Measurements from ENCODE around the gene GRIN2C. TPM values are rescaled to one million over a fixed set of nuclear protein-coding genes. Genes with fewer than 3 reads are reported as not detected.
A peak's percentile ranks its signal among the peaks of the same experiment; 100 is the strongest.

The GRIN2C gene
- total RNA-seq, 4 donors from 2014 or later: 0.17 to 2.5 (median 0.50) TPM

- TF ChIP-seq EP300 (IDR thresholded peaks at IDR 0.05) (no peak), CTCF (IDR thresholded peaks at IDR 0.05) (no peak), POLR2A (IDR thresholded peaks at IDR 0.05; ENCODE audit: low read depth) (no peak), POLR2AphosphoS5 (IDR thresholded peaks at IDR 0.05) (no peak)
- H3K27ac ChIP-seq (replicated peaks in 1 of 4): no peak overlapping the region
- no peak overlapping the region for H3K4me3 ChIP-seq
- no peak for DNase-seq (ENCODE audit: extremely low spot score)
- WGBS: 89% methylated on average over 11 of the region's 19 CpGs
- H3K9me3 ChIP-seq: no peaks in the 10 kb centered on the region
- no peaks in the 10 kb centered on the region for H3K36me3 ChIP-seq
- H3K4me1 ChIP-seq: peaks cover 9 to 23% (median 13%) of the 10 kb centered on the region in 4 donors
- intact Hi-C loops (cut with DNase I): no loop called here
- H3K27me3 ChIP-seq: peaks cover 0 to 24% (median 5%) of the 10 kb centered on the region in 4 donors
Observed at GRCh38 chr17:74866198-74866835, 6.6 kb upstream of the GRIN2C start.

- no peak for DNase-seq (ENCODE audit: extremely low spot score)
- Histone ChIP-seq H3K4me3 (no peak overlapping the region), H3K27ac (replicated peaks in 1 of 4) (no peak overlapping the region), H3K9me3 (no peaks in the 10 kb centered on the region), H3K36me3 (no peaks in the 10 kb centered on the region), H3K27me3 (peaks cover 0 to 31% (median 8%) of the 10 kb centered on the region in 4 donors), H3K4me1 (peaks cover 14 to 25% (median 19%) of the 10 kb centered on the region in 4 donors)
- no peak for TF ChIP-seq EP300 (IDR thresholded peaks at IDR 0.05)
- no peak for TF ChIP-seq POLR2A (IDR thresholded peaks at IDR 0.05; ENCODE audit: low read depth)
- no peak for TF ChIP-seq CTCF (IDR thresholded peaks at IDR 0.05)
- no peak for TF ChIP-seq POLR2AphosphoS5 (IDR thresholded peaks at IDR 0.05)
- intact Hi-C loops (cut with DNase I): loop anchor here (2.0 kb wide), 2 partner anchors 73 to 121 kb away; no protein-coding TSS in a partner anchor
- 63% methylated on average over 7 of the region's 19 CpGs for WGBS
Observed at GRCh38 chr17:74865504-74866197, 6.0 kb upstream of the GRIN2C start.

- 24% methylated on average over 11 of the region's 11 CpGs for WGBS
- intact Hi-C loops (cut with DNase I): loop anchor here (2.0 kb wide), 2 partner anchors 72 to 120 kb away; no protein-coding TSS in a partner anchor
- peaks cover 0 to 38% (median 15%) of the 10 kb centered on the region in 4 donors for H3K27me3 ChIP-seq
- peak in 1 of 2 donors; percentile 47 for TF ChIP-seq POLR2AphosphoS5 (IDR thresholded peaks at IDR 0.05)
- peak; percentile 90 to 97 (median 96) for TF ChIP-seq CTCF (IDR thresholded peaks at IDR 0.05)
- TF ChIP-seq EP300 (IDR thresholded peaks at IDR 0.05): no peak
- H3K36me3 ChIP-seq: no peaks in the 10 kb centered on the region
- H3K9me3 ChIP-seq: no peaks in the 10 kb centered on the region
- no peak overlapping the region for H3K4me3 ChIP-seq
- H3K4me1 ChIP-seq: peaks cover 21 to 32% (median 26%) of the 10 kb centered on the region in 4 donors
- H3K27ac ChIP-seq (replicated peaks in 1 of 4): no peak overlapping the region
- DNase-seq (ENCODE audit: extremely low spot score): peak; percentile 96
Observed at GRCh38 chr17:74864866-74865395, 5.2 kb upstream of the GRIN2C start.

GRCh38 chr17:74864297-74864865 lies 4.7 kb upstream of the GRIN2C start:
- no peak overlapping the region for H3K4me3 ChIP-seq
- WGBS: 94% methylated on average over 12 of the region's 15 CpGs
- intact Hi-C loops (cut with DNase I): loop anchor here (2.0 kb wide), 2 partner anchors 72 to 120 kb away; no protein-coding TSS in a partner anchor
- H3K27ac ChIP-seq (replicated peaks in 1 of 4): no peak overlapping the region
- H3K9me3 ChIP-seq: no peaks in the 10 kb centered on the region
- H3K36me3 ChIP-seq: no peaks in the 10 kb centered on the region
- H3K27me3 ChIP-seq: peaks cover 0 to 44% (median 20%) of the 10 kb centered on the region in 4 donors
- peaks cover 25 to 38% (median 32%) of the 10 kb centered on the region in 4 donors for H3K4me1 ChIP-seq
- TF ChIP-seq POLR2A (IDR thresholded peaks at IDR 0.05; ENCODE audit: low read depth): no peak
- no peak for TF ChIP-seq EP300 (IDR thresholded peaks at IDR 0.05)
- TF ChIP-seq POLR2AphosphoS5 (IDR thresholded peaks at IDR 0.05): no peak
- TF ChIP-seq CTCF (IDR thresholded peaks at IDR 0.05): no peak
- no peak for DNase-seq (ENCODE audit: extremely low spot score)

Measured in esophagus muscularis mucosa (tissue), 4 donors.